ENCODE measurements around the gene RGS6.

The RGS6 gene

DNA sequence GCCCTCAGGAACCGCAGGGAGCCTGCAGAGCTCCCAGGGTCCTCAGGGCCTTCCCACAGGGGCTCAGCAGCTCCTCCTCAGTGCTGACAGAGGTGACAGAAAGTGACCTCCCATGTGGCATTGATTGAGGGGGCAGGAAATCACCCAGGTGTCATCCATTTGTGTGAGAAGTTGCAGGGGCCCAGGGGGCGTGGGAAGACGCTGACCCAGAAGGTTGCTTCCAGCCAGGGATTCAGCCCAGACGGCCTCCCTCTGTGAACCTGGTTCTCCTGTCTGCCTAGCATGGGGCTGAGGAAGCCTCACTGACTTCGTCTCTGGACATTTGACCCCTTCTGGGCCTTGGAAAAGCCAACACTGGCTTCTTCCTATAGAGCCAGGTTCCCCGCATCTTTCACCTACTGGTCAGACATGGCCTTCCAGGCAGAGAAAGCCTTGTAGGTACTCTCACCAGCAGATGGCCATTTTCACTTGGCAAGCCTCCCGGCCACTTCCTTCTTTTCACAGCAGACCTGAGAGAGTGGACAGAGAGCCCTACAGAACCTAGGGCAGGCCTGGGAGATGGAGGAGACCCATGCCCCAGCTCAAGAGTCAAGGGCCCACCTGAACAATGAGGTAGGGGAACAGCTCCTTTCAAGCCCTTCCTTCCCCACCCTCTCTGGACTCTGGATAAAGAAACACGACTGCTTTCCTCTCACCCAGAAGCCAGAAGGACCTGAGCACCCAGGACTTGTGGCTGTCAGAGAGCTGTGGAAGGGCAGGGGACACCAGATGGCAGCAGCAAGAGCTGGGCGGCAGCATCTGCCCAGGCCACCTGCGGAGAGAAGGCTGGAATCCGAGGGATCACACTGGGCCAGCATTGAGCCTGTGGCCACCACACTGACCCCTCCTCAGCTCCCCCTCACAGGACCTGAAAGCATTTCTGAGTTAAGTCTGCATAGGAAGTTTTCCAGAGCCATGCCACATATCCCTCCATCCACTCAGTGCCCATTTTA lies 583.8 kb downstream of the RGS6 start:
- peak; percentile 28 for DNase-seq

DNA sequence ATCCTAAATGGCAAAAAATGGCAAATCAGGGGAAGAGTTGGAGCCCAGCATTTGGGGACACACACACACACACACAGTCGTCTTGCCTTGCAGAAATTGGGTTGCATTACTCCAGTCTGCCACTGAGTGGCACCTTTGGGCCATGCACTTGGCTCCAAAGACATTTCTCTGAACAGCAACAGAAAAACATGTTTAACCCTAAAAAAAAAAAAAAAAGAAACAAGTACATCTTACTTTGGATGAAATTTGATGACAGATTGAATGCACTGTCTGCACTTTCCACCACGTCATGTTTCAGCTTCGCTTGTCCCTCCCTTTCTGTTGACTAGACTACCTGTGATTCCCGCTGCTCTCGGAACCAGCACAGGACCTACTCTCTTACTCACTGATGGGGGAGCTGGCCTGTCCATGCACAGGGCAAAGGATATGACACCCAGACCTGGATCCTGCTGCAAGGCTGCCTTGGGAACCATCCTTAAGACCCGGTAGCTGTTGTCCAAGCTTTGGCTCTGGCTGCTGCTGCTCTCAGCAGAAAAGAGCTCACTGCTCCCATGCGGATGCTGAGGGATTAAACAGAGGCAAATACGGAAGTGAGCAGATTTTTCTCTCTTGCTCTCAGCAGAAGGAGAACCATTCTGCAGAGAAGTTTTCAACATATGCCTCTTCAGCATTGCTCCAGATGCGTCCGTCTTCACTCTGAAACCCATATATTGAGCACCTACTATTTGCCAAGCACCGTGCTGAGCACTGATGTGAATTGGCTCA lies 584.9 kb downstream of the RGS6 start:
- peak; percentile 95 for DNase-seq

DNA sequence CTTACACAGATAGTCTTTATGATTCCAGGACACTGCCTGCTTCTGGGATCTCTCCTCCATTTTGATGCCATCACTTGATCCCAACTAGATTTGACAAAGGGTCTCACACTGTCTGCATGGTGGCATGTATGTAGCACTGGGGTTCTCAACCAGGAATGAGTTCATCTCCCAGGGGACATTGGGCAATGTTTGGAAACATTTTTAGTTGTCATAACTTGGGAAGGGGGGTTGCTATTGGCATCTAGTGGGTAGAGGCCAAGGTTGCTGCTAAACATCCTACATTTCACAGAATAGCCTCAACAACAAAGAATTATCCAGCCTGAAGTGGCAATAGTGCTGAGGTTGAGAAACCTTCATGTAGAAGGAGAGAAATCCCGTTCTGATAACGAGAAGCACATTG lies 585.5 kb downstream of the RGS6 start:
- DNase-seq, result no peak

DNA sequence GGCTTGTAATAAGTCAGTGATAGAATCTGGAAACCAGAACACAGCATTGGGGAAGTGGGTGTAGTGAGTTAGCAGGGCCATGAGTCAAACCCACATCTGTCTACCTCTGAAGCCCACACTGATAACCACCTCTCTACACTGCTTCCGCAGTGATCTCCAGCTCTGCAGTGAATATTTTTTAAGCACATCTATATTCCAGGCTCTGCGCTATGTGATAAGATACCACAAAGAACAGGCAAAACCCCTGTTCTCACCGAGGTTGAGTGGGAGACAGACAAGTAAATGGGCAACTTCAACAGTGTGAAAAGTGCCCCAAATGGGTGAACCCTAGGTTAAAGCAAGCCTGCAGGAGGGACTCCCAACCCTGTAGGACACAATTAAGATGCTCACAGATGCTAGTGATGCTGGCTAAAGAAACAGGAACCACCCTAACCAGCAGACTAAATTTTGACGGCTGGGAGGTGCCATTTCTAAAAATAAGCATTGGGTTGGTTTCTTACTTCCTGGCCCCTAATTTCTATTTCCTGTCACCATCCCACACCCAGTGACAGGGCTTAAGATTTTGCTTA lies 586.7 kb downstream of the RGS6 start:
- no peak for DNase-seq

DNA sequence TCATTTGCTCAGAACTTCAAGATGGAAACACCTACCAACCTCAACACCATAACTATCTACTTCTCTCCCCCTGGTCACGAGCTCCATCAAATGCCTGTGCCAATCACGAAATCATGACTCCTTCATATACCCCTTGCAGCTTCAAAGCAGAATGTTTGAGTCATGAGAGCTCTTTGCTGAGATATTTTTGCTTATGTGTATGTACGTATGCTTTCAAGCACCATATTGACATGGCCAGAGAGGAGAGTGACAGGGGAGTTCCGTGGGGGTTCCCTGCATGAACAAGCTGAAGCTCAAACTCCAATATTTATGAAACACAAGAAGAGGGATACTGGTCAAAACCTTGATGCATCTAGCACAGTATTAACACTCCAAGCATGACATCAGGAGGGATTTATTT lies 587.3 kb downstream of the RGS6 start:
- no peak for DNase-seq

DNA sequence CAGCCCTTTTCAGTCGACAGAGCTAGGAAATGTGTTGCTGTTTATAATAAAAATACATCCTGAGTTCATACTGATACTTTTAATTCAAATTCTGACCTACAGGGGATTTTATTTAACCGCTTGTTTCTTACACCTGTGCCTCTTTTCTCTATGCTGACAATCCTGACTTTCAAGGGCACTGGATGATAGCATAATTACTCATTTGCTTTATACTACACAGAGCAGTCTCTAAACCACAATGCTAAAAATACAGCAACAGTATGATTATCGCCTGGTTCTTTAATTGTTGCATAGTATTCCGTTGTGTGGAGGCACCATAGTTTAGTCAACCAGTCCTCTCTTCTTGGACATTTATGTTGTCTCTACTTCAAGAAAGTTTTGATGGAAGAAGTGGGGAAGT lies 588.8 kb downstream of the RGS6 start:
- no peak for DNase-seq

DNA sequence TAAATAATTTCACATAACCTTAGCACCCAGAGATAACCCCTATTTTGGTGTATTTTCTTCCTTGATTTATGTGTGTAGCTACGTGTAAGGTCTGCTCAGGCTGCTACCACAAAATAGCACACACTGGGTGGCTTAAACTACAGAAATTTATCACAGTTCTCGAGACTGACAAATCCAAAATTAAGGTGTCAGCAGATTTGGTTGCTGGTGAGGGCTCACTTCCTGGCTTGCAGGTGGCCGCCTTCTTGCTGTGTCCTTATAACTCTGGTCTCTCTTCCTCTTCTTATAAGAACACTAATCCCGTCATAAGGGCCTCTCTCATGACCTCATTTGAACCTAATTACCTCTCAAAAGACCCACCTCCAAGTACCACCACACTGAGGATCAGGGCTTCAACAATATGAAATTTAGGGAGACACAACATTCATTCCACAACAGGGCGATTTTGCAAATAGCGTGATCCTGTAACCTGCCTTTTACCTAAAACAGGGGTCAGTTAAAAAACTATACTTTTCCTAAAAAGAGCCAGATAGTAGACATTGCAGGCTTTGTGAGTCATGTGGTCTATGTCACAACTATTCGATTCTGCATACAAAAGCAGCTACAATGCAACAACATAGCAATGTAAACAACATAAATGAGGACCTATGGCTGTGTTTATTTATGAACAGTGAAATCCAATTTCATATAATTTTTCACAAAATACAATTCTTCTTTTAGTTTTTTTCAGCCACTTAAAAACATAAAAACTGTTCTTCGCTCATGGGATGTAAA lies 589.9 kb downstream of the RGS6 start:
- no peak for DNase-seq

DNA sequence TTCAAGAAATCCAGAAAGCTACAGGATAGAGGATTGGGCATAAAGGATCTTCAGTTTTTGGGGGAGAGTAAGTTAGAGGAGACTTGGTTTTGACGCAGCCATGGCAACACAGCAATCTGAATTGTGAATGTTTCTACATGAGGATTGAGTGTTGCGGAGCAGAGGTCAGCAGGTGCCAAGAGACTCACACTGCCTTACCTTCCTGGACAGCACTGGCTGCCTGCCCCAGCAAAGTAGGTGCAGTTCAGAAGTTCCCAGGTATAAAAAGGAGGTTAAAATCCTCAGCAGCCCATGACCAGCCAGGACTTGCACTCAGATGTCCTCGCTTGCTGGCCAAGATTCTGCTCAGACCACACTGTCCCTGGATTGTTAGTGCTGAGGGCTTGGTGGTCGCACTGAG lies 590.6 kb downstream of the RGS6 start:
- no peak for DNase-seq

DNA sequence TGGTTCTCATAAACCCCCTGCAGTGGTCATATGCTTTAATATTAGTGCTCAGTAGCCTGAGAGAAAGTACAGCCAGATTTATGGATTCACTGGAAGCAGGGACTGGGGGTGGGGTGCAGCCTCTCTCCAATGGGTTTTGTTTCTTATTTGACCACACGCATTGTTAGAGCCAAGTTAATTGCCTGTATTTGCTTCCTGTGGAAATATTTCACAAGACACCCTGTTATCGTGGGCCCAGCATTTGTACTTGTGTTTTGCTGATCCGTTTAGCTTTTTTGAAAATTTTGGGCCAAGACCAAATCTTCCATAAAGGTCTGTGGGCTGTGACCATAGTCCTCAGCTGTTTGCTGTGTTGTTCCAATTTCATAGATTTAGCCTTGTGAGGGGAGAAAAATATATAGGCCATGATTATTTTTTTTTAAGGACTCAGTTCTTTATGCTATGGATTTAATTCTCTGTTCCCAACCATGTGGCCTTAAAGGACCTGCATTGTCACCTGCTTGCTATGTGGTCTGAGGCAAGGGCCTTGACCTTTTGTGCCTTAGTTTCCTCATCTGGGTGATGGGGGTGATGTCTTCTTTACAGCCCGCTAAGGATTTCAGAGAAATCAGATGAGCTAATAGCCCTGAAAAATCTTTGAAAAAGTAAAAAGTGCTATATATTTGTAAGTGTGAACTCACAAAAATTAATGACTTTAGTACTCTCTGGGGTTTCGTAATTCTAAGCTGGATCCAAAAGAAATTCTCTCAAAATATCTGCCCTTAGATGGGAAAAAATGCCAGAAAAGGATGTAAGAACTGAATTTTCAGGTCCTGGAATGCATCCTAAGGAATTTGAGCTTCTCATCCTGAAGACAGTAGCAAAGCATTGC lies 591.4 kb downstream of the RGS6 start:
- DNase-seq, result no peak

DNA sequence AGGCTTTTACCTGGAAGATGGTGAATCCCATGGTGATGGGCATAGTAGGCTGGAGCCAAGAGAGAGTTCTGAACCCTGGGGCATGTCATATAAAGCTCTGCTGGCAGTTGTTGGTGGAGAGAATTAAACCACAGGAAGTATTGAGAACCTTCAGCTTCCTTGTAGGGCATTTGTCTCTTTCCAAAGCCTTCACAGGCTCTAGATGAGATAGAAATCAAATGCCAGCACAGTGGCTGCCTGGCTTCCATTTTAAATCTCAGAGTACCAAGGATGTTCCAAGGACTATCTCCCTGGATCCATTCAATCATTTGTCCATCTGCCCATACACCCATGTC lies 592.0 kb downstream of the RGS6 start:
- no peak for DNase-seq

DNA sequence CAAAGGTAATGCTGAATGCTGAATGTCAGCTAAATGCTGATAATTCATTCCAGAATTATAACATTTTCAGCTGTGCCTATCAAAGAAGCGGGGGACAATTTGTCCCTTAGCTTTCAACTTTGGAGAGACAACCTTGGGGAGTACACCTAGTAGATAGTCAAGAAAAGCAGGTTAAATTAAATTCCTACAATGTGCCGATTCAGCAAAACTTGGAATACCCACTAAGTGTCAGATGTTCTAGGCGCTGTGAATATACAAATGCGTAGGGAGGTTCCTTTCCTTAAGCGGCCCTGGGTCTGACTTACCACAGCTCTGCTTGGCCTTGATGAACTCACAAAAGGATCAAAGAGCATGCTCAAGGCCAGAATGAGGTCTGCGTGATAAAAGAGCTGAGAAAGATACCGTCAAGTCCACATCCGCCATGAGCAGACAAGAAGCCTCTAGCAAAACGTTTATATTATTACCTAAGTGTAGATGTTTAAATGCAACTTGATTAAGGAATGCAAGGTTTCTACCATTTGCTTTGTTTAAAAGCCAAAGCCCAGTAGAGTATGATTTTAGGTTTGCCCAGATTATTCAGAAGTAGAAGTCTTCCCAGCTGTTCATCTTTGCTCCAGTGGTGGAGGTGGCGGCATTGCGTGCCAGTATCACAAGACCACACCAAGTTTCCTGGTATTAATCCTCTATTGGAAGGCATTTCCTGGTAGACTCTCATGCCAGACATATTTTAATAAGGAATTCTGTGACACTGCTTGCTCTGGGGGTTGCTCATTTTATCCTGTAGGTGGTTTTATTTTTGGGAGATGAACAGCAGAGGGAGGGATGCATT lies 593.1 kb downstream of the RGS6 start:
- DNase-seq, result no peak

DNA sequence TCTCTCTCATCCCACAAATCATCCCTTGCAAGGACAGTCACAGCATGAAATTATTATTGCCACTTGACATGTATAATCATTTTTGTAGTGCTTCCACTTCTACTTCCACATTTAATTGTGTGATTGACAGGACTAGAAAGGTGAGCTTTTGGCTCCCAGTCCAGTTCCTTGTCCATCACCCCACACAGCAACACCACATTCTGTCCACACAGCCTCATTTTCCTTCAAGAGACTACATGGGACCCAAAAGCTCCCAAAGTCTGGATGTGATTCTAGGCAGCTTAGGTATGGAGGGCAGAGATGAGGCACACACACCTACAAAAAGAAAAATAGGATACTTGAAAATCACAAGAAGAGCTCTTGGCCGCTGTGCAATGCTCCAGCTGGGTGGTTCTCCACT lies 595.4 kb downstream of the RGS6 start:
- DNase-seq, result no peak

DNA sequence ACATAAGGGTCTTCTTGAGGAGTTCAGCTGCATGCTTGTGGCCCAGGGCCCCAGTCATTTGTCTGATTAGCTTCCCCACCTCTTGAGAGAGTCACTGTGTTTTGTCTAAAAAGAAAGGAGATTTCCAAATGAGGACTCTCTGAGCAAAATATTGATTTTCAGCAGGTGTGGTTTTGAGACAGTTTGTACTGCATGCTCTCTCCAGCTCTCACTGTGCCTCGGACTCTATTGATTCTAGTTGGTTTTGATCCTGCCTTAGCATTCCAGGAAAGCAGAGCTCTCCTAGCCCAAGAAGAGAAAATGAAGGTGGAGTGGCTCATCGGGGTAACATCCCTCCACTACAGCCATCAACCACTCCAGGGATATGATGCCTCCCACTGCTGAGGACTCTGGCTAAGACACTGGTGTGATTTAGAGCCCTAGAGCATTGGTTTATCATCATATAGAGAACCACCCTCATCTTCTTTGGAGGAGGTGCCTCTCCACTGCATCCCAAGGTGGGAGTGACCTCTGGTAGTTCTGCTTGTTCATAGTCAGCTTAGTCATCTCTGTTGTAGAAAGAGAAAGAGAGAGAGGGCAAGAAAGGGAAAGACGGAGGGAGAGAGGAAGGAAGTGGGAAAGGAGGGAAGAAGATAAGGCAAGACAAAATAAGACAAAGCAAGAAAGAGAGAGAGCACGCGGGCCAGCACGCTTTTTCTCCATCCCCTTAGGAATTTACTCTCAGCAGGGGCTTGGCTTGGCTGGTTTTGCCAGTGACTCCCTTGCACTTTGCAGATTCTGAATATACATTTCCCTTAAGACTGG lies 596.0 kb downstream of the RGS6 start:
- no peak for DNase-seq

DNA sequence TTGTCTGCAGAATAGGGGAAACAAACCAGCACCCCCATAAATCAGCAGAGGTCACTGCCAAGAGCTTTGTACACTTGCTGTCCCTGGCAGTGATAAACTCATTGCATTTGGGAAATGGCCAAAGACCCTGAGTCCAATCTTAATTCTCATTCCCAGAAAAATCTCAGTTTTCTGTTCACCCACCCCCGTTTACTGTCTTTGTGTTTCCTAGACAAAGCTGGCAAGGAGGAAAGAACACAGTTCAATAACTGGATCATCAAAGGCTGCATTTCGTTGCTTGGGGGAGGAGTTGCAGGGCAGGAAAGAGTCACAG lies 596.6 kb downstream of the RGS6 start:
- DNase-seq, result no peak

DNA sequence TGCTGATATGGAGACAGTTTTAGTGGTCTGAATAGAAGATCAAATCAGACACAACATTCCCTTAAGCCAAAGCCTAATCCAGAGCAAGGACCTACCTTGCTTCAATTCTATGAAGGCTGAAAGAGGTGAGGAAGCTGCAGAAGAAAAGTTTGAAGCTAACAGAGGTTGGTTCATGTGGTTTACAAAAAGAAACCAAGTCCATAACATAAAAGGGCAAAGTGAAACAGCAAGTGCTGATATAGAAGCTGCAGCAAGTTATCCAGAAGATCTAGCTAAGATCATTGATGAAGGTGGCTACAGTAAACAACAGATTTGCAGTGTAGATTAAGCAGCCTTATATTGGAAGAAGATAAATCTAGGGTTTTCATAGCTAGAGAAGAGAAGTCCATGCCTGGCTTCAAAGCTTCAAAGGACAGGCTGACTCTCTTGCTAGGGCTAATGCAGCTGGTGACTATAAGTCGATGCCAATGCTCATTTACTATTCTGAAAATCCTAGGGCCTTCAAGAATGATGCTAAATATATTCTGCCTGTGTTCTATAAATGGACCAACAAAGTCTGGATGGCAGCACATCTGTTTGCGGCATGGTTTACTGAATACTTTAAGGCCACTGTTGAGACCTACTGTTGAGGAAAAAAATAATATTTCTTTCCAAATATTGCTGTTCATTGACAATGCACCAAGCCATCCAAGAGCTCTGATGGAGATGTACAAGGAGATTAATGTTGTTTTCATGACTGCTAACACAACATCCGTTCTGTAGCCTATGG lies 600.6 kb downstream of the RGS6 start:
- DNase-seq, result no peak

DNA sequence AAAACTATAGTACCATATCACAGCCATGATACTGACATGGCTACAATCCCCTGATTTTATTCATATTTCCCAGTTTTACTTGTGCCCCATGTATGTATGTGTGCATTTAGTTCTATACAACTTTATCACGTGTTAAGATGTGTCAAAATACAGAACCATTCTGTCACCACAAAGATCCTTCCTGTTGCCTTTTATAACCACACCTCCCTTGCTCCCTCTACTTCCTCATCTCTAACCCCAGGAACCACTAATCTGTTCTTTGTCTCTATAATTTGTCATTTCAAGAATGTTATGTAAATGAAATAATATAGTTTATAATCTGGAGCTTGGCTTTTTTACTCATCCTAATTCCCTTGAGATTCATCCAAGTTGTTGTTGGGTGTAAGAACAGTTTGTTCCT lies 603.3 kb downstream of the RGS6 start:
- no peak for DNase-seq

DNA sequence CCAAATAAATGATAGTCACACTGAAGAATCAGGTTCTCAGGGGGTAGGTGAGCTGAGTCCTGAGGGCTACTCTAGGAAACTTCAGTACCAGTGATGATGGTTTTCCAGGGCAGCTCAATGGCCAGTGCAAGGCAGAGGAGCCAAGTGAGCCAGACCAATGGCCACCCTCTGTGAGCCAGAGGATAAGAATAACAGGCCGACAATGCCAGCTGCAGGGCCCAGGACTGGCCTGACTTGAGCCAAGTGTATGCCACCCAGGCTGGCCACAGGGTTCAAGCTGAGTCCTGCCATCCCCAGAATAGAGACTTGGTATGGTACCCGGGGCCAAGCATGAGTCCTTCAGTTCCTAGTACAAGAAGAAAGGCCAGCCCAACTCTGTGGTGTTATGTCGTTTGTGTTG lies 606.2 kb downstream of the RGS6 start:
- no peak for DNase-seq

DNA sequence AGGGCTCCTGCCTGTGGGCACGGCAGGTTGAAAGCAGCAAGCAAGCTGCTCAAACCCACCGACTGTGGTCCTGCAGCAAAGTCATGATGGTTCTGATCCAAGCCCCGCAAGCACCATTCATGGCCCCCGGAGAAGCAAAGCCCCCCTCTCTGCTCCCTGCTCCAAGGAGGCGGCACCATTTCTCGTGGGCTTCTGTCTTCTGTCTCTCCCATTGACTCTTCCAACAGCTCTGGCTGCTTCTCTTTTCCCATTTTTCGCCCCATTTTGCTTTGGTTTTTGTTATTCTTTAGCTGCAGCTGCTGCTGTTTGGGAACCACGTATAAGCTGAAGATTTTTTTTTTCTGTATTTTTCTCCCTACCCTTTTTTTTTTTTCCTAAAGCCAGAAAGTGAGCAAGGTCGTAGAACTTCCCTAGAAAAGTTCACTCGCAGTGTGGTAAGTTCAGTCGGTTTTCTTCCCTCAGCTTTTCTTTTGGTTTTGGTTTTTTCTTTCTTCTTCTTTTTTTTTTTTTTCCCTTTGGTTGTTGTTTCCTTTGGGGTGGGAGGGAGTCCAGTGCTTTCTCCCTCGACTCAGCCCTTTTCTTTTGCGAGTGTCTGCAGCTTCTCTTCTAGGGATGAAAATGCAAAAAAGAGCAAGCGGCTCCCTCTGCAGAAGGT lies 607.6 kb downstream of the RGS6 start:
- no peak for DNase-seq

DNA sequence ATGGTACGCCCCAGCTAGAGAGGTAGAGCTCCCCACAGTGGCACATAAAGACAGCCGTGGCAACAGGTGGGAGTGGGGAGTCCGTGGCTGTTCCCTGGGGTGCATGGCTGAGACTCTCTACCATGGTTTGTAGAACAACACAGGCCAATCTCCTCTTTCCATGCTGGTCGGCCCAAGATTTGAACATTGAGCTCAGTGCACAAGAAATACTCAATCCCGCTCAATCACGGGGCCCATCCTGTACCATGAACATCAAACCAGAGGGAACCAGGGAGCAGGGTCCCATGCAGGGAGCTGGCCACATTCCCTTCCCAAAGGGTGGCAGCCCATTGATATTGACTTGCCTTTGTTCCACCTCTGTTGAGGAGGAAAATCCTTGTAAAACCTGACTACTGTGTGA lies 608.6 kb downstream of the RGS6 start:
- no peak for DNase-seq
